Measurements from ENCODE around the gene EIF4ENIF1.

DNA sequence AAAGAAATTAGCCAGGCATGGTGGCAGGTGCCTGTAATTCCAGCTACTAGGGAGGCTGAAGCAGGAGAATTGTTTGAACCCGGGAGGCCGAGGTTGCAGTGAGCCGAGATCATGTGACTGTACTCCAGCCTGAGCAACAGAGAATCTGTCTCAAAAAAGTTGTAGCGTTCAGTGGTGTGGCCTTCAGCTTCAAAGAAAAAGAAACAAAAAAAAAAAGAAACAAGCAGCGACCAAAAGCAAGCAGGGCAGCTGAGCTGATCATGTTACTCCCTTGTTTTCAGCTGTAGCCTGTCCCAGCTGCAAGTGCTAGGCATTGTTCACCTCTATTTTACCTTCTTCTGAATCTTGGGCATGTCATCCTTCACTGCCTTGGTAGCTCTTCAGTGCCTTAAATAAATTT lies 43.7 kb upstream of the EIF4ENIF1 start:
- TF ChIP-seq NFIC (IDR thresholded peaks at IDR 0.05) = no peak
- TF ChIP-seq MYC (IDR thresholded peaks at IDR 0.05; ENCODE audit: low read depth, low read length) = no peak
- TF ChIP-seq MYC (CRISPR knock-in tag; IDR thresholded peaks at IDR 0.05; ENCODE audit: borderline replicate concordance, low read depth) = no peak
- TF ChIP-seq CTCF (IDR thresholded peaks at IDR 0.05 in 2 of 3, conservative IDR thresholded peaks at IDR 0.05 in 1 of 3; ENCODE audit: insufficient read depth in 2 of 3, low read depth in 1 of 3, low read length in 3 of 3) = no peak
- no peak for TF ChIP-seq SPI1 (IDR thresholded peaks at IDR 0.05; ENCODE audit: borderline replicate concordance, low read depth, low read length)
- no peak for TF ChIP-seq HMG20B (CRISPR knock-in tag; IDR thresholded peaks at IDR 0.05)
- TF ChIP-seq CREM (IDR thresholded peaks at IDR 0.05; ENCODE audit: low read depth) = no peak
- TF ChIP-seq SNRNP70 (optimal IDR thresholded peaks at IDR 0.05; ENCODE audit: low read depth, low read length) = no peak
